HG02840 (cell line): Measurements from ENCODE around the gene CACNA1A.
"Not testable (repeated sequence)": the region's sequence is repeated elsewhere in the genome, so short reads cannot be mapped to it uniquely, and the experiment has no call there.

Source experiments
- ATAC-seq: cut with Tn5 transposase; IDR thresholded peaks from one replicate; pipeline ENCODE4 v1.9.1; 2021; ENCODE audit warnings: mild to moderate bottlenecking, moderate library complexity, moderate number of reproducible peaks; ENCODE audit not compliant: unreplicated experiment, low FRiP score

Gene CACNA1A

GRCh38 chr19:13177584-13177983 is 328.7 kb downstream of the CACNA1A start:
- not testable (repeated sequence) for ATAC-seq

GRCh38 chr19:13176345-13176744 is 329.9 kb downstream of the CACNA1A start:
- no peak for ATAC-seq

- no peak for ATAC-seq
These were observed 333.0 kb downstream of the CACNA1A start for GRCh38 chr19:13173139-13173737.

GRCh38 chr19:13172346-13173138 is 333.7 kb downstream of the CACNA1A start:
- no peak for ATAC-seq

GRCh38 chr19:13171146-13171545 is 335.1 kb downstream of the CACNA1A start:
- no peak for ATAC-seq

- ATAC-seq, result no peak
These were observed 336.5 kb downstream of the CACNA1A start for GRCh38 chr19:13169769-13170168.

- ATAC-seq, result not testable (repeated sequence)
These were observed 340.1 kb downstream of the CACNA1A start for GRCh38 chr19:13166151-13166550.

GRCh38 chr19:13165162-13165997 is 340.9 kb downstream of the CACNA1A start:
- ATAC-seq, result no peak

- ATAC-seq, result no peak
These were observed 341.7 kb downstream of the CACNA1A start for GRCh38 chr19:13164343-13165161.

- ATAC-seq, result no peak
These were observed 342.5 kb downstream of the CACNA1A start for GRCh38 chr19:13163609-13164342.

- ATAC-seq, result no peak
These were observed 343.3 kb downstream of the CACNA1A start for GRCh38 chr19:13162724-13163608.

- no peak for ATAC-seq
These were observed 345.7 kb downstream of the CACNA1A start for GRCh38 chr19:13160557-13160956.

GRCh38 chr19:13159713-13160112 is 346.6 kb downstream of the CACNA1A start:
- ATAC-seq, result no peak
